ENCODE data around the gene CEP131.

Gene CEP131

GRCh38 chr17:81143717-81144422 lies 78.9 kb downstream of the CEP131 start:
- DNase-seq: no peak

GRCh38 chr17:81143200-81143527 lies 79.6 kb downstream of the CEP131 start:
- DNase-seq: no peak

DNA sequence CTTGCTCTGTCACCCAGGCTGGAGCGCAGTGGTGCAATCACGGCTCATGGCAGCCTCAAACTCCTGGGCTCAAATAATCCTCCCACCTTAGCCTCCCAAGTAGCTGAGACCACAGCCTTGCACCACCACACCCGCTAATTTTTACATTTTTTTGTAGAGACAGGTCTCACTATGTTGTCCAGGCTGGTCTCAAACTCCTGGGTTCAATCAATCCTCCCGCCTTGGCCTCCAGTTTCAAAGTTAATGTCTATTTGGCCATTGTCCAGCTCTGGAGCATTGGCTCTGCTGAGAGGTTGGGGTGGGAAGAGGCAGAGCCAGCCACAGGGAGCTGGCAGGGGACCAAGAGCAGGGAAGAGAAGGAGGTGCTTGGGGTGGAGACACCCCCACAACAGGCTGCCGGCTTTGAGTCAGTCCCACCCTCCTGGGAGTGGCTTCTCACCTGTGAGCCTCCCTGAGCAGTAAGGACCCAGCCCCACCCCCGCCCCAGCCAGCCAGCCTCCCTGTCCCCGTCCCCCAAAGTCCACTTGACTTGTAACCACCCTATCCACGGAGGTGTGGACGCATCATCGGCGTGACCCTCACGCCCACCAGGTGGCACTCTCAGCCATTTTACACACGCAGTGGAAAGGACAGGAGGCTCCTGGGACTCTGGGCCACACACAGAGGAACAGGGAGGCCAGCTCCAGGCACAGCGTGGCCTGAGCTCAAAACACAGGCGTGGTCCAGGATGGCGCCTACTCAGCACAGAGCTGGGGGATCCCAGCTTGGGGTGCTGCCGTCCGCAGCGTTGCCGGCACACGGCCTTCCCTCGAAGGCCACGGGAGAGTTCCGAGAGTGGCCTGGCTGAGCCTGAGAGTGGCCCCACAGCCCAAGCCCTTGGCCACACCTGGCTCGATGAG lies 80.2 kb downstream of the CEP131 start:
- peak in 2 of 4 experiments; percentile 38 to 44 for DNase-seq

DNA sequence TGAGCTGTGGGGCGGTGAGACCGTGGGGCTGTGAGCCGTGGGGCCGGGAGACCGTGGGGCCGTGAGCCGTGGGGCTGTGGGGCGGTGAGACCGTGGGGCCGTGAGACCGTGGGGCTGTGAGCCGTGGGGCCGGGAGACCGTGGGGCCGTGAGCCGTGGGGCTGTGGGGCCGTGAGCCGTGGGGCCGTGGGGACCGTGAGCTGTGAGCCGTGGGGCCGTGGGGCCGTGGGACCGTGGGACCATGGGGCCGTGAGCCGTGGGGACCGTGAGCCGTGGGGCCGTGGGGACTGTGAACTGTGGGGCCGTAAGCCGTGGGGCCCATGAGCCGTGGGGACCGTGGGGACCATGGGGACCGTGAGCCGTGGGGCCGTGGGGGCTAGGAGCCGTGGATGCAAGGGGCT lies 82.1 kb downstream of the CEP131 start:
- DNase-seq: no peak

GRCh38 chr17:81140018-81140417 lies 82.7 kb downstream of the CEP131 start:
- no peak for DNase-seq
